Heart right ventricle (tissue), 16 donors: ENCODE measurements around the gene PADI2. TPM values are rescaled to one million over a fixed set of nuclear protein-coding genes. Genes with fewer than 3 reads are reported as not detected.
A peak's percentile ranks its signal among the peaks of the same experiment; 100 is the strongest.

ENCODE experiments used
- ATAC-seq, 8 donors: fragments of 200-7000 bp; cut with Tn5 transposase; one replicate each; pipeline ENCODE4 v1.9.1; 2020; ENCODE audit warnings: mild to moderate bottlenecking in 8 of 8, moderate library complexity in 8 of 8, moderate number of reproducible peaks in 1 of 8
- DNase-seq, 2 donors: peaks; one replicate each; pipeline ENCODE4 v3.0.0-alpha.2; 2020
- H3K27ac ChIP-seq, 10 donors: fragments of 200-600 bp; sonication (generic) in 2 of 10; one replicate each; pipeline versions ENCODE4 v1.5.0 to v1.8.0; 2020 to 2022; ENCODE audit warnings: mild to moderate bottlenecking in 3 of 10
- H3K27me3 ChIP-seq, 7 donors: fragments of 200-600 bp; one replicate each; pipeline ENCODE4 v1.8.0; 2021 to 2022; ENCODE audit warnings: mild to moderate bottlenecking in 2 of 7
- H3K36me3 ChIP-seq, 9 donors: fragments of 200-600 bp; sonication (generic) in 1 of 9; one replicate each; pipeline versions ENCODE4 v1.5.0 to v1.8.0; 2020 to 2022; ENCODE audit warnings: mild to moderate bottlenecking in 2 of 9
- H3K4me1 ChIP-seq, 9 donors: fragments of 200-600 bp; sonication (generic) in 1 of 9; one replicate each; pipeline versions ENCODE4 v1.5.0 to v1.8.0; 2020 to 2022; ENCODE audit warnings: mild to moderate bottlenecking in 4 of 9
- H3K4me3 ChIP-seq, 10 donors: fragments of 200-600 bp; sonication (generic) in 2 of 10; one replicate each; pipeline versions ENCODE4 v1.5.0 to v1.8.0; 2020 to 2022; ENCODE audit warnings: mild to moderate bottlenecking in 7 of 10, moderate library complexity in 2 of 10
- H3K9me3 ChIP-seq, 11 donors: fragments of 200-600 bp in 10 of 11; sonication (generic) in 2 of 11; one replicate each; pipeline versions ENCODE4 v1.5.0 to v1.8.0; 2013 to 2022; ENCODE audit warnings: mild to moderate bottlenecking in 2 of 11, control low read depth in 1 of 11, moderate library complexity in 1 of 11
- CTCF ChIP-seq, 9 donors: fragments of 200-600 bp; sonication (generic) in 2 of 9; IDR thresholded peaks; one replicate each; pipeline versions ENCODE4 v1.5.0 to v1.8.0; 2021 to 2022; ENCODE audit warnings: antibody characterized with exemption in 9 of 9, mild to moderate bottlenecking in 5 of 9, moderate library complexity in 1 of 9
- WGBS, 2 donors: extraction: QIAGEN DNeasy Blood & Tissue Kit; methylation state at CpG; one replicate each; pipeline ENCODE4 v1.1.7; 2013; ENCODE audit warnings: inconsistent platforms in 1 of 2; 5-methylcytosine and 5-hydroxymethylcytosine counted together
- intact Hi-C, 10 donors: fragments of 100-400 bp; cut with DNase I; formaldehyde crosslinking; loops; one replicate each; pipeline versions ENCODE4 v1.11.1 to v1.14.2; 2022
- polyA plus RNA-seq, 2 donors: library from polyadenylated mRNA; stranded (reverse); fragments of 200-250 nt; gene quantifications; one replicate each; pipeline ENCODE4 v1.2.3, GENCODE V29; 2013
- total RNA-seq, 10 donors: library from RNA; stranded (reverse); fragmentation: NEBNext Ultra II Directional in 3 of 10; extraction: Animal tissue kit (Norgen Biotek cat#: 25700) in 3 of 10; gene quantifications; one replicate each; pipeline versions ENCODE4 v1.2.1 to v1.2.4, GENCODE V29; 2021 to 2023
- donor health status: Arrhythmogenic right ventricular cardiomyopathy.
- donor health status: ischemic (EF 13 %, LVEDD 7.1; RV severe dilation, severe dysfunction).
- donor health status: healthy with polysubstance abuse.
- donor health status: DM: no; HTN: yes; CAD: no.
- donor health status: DM: no; HTN: no; CAD: no.
- donor health status: ischemic (EF 25% LVEDD 6.9; RV normal size, moderate dysfunction).
- donor health status: ischemic (EF 25% LVEDD 5.7; RV mildly dilated, moderate dysfunction).
- donor health status: healthy.
- donor health status: DM: yes; HTN: yes; CAD: no.
- donor health status: Ischemic cardiomyopathy.
- donor health status: ischemic (EF 35%, LVEDD 5.7; RV mildly dilated, moderate dysfunction).
- donor health status: nonischemic (EF 11% LVEDD 7.7; RV severe dilation, severe dysfunction).
- donor health status: DM: yes; HTN: yes; CAD: no.
- donor health status: PGD.
- donor health status: ischemic (EF 29% LVEDD 5.4; RV normal size, mild dysfunction).
- donor health status: nonischemic (EF 23%, LVEDD 6.1; RV moderate dilation, normal function).

Gene PADI2
- total and polyA plus RNA-seq, 12 donors: 0.07 to 1.1 (median 0.47) TPM

DNA sequence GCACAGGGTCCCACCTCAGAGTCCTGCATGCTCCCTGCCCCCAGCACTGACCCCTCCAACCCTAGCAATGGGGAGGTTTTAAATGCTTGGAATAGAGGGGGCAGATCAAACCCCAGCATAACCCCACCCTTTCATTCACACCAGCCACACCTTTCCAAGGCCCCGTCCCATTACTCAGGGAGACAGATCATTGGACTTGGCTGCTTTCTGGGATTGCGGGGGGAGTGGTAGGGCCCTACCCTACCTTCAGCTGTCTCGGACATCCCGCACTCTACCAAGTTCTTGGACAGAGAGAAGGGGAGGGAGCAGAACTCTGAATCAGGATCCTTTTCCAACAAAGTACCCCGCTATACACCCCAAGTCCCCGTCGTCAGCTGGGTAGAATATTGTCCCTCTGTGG, 983 bp downstream of the PADI2 start:
- peaks cover 6 to 60% (median 50%) of the 10 kb centered on the region in 7 donors for H3K27me3 ChIP-seq
- H3K9me3 ChIP-seq: no peaks in the 10 kb centered on the region
- ATAC-seq (no peak), DNase-seq (no peak)
- H3K4me1 ChIP-seq: peaks cover 0 to 43% (median 17%) of the 10 kb centered on the region in 9 donors
- H3K27ac ChIP-seq: peak overlapping the region in 1 of 10 donors; percentile 53
- TF ChIP-seq CTCF (IDR thresholded peaks at IDR 0.05): no peak
- WGBS, 2 donors: 21 to 30% methylated on average over 7 of the region's 7 CpGs
- intact Hi-C loops: no loop called here
- peak overlapping the region in 3 of 10 donors; percentile 3 to 55 (median 50) for H3K4me3 ChIP-seq
- no peaks in the 10 kb centered on the region for H3K36me3 ChIP-seq

- Histone ChIP-seq H3K27ac (no peak overlapping the region), H3K9me3 (no peaks in the 10 kb centered on the region), H3K27me3 (peaks cover 6 to 61% (median 50%) of the 10 kb centered on the region in 7 donors), H3K36me3 (no peaks in the 10 kb centered on the region), H3K4me3 (peak overlapping the region in 1 of 10 donors; percentile 55), H3K4me1 (peaks cover 0 to 38% (median 16%) of the 10 kb centered on the region in 9 donors)
- WGBS, 2 donors: 53 to 57% methylated on average over 16 of the region's 16 CpGs
- intact Hi-C loops: no loop called here
- TF ChIP-seq CTCF (IDR thresholded peaks at IDR 0.05): no peak
- no peak for DNase-seq
- ATAC-seq: no peak
These were observed 1.6 kb downstream of the PADI2 start for GRCh38 chr1:17117451-17118265.

GRCh38 chr1:17116643-17117042, 2.6 kb downstream of the PADI2 start:
- H3K36me3 ChIP-seq: no peaks in the 10 kb centered on the region
- ATAC-seq (no peak), DNase-seq (no peak)
- peaks cover 6 to 61% (median 50%) of the 10 kb centered on the region in 7 donors for H3K27me3 ChIP-seq
- no peak overlapping the region for H3K27ac ChIP-seq
- no peaks in the 10 kb centered on the region for H3K9me3 ChIP-seq
- WGBS, 2 donors: 60 to 75% methylated on average over 1 of the region's 1 CpG
- peaks cover 0 to 28% (median 11%) of the 10 kb centered on the region in 9 donors for H3K4me1 ChIP-seq
- intact Hi-C loops: no loop called here
- TF ChIP-seq CTCF (IDR thresholded peaks at IDR 0.05): no peak
- no peak overlapping the region for H3K4me3 ChIP-seq

GRCh38 chr1:17113963-17114362, 5.3 kb downstream of the PADI2 start:
- intact Hi-C loops: no loop called here
- H3K36me3 ChIP-seq: no peaks in the 10 kb centered on the region
- peaks cover 0 to 19% (median 6%) of the 10 kb centered on the region in 9 donors for H3K4me1 ChIP-seq

More at GRCh38 chr1:17113963-17114362, 5.3 kb downstream of the PADI2 start:
- Histone ChIP-seq H3K27me3 (peaks cover 6 to 51% (median 35%) of the 10 kb centered on the region in 7 donors), H3K27ac (no peak overlapping the region), H3K9me3 (no peaks in the 10 kb centered on the region), H3K4me3 (no peak overlapping the region)
- ATAC-seq: peak in 7 of 8 donors; percentile 39 to 84 (median 65)
- DNase-seq: peak; percentile 24 to 38
- TF ChIP-seq CTCF (IDR thresholded peaks at IDR 0.05): no peak
- WGBS, 2 donors: 27 to 30% methylated on average over 7 of the region's 7 CpGs
